ENCODE data around the gene SEC14L6. TPM values are rescaled to one million over a fixed set of nuclear protein-coding genes. Genes with fewer than 3 reads are reported as not detected.
"Not testable (repeated sequence)": the region's sequence is repeated elsewhere in the genome, so short reads cannot be mapped to it uniquely, and the experiment has no call there.

The SEC14L6 gene
- polyA plus RNA-seq, 5 donors, result 2.3 to 3.7 (median 2.5) TPM

DNA sequence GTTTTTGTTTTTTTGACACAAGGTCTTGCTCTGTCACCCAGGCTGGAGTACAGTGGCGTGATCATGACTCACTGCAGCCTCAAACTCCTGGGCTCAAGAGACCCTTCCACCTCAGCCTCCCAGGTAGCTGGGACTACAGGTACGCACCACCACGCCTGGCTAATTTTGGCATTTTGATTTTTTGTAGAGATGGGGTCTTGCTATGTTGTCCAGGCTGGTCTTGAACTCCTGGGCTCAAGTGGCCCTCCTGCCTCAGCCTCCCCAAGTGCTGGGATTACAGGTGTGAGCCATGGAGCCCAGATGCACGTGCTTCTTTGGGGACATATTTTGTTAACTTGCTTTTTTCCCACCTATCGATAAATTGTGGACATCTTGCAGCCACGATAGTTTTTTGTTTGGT lies 20.7 kb upstream of the SEC14L6 start:
- not testable (repeated sequence) for DNase-seq

DNA sequence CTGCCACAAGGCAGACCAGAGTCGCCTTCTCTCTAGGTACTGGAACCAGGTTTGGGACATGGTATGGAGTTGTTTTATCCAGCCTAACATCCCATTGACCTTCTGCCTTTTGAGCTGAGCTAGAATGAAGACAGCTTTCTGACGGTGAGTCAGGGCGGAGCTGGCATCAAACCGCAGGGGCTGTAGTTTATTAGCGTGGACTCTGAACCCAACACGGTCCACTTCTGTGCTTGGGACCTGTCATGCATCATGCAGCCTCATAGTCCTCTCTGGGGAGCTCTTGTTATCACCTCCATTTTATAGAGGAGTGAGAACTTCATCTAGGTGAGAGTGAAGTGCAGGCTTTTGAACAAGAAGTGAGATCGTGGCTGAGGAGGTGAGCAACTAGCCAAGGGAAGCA lies 19.6 kb upstream of the SEC14L6 start:
- no peak for DNase-seq

DNA sequence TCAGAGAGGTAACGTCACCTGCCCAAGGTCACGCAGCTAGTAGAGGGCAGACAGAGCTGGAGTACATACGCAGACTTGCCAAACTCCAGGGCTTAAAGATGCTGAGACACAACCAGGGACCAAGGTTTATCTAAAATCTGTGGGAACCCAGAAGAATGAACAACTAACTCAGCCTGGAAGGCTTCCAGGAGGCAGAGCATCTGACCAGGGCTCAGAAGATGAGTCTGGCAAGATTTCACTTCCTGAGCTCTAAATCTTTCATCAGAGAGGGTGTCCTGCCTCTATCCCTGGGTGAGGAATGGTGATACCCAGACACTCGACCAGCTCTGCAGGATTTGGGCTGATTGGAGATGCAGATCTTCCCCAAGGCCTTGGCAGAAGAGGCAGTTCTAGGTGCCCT lies 18.8 kb upstream of the SEC14L6 start:
- DNase-seq, result no peak

DNA sequence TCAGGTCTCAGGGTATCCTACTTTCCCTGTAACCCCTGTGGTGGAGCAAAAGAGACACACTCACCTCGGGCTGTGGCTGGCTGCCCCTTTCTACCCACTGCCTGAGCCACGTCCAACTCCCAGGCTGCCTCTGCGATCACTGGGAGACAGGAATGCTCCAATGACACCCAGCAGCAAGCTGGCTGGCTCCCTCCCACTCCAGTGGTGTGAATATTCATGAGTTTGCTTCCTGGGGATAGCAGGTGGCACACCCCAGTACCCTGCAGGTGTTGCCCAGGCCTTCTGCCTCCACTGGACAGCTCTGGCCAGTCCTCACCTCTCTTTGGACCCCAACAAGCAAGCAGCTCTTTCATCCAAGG lies 18.2 kb upstream of the SEC14L6 start:
- no peak for DNase-seq

DNA sequence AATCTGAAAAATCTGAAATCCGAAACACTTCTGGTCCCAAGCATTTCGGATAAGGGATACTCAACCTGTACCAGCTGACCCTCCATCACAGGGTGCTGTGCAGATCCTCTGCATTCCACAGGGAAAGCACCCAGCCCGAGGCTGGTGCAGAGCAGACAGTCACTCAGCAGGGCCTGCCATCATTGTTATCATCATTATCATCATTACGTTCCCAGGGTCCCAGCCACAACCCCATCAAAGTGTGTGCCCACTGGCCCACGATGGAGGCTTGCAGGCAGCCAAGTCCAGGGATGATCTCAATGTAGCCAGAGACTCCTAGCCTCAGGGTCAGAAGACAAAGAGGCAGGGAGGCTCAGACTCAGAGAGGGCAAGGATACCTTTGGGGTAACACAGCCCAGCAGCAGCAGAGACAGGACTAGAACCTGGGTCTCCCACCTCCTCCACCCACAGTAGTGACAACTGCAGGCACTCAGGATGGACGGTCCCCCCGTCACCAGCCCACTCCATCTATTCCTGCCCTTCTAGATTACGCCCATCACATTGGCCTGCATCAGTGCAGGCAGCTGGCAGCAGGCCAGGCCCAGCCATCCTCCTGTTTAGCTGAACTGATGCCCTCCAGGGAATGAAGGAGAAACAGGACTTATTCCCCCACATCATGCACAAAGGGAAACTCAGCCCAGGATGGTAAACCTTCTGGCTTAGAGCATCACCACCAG lies 17.7 kb upstream of the SEC14L6 start:
- no peak for DNase-seq

DNA sequence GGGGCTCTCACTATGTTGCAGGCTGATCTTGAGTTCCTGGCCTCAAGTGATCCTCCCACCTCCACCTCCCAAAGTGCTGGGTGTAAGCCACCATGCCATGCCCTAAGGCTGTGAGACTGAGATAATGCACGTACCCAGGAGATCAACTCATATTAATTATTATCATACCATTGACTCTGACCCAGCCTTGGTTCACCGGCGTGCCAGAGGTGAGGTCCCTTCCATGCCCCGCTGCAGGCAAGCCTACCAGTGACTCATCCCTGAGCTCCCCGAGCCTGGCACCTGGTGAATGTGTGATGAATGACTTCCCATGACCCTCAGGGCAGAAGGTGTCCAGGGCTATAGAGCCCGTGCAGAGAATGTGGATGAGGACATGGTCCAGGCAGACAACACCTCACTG lies 15.8 kb upstream of the SEC14L6 start:
- no peak for DNase-seq

DNA sequence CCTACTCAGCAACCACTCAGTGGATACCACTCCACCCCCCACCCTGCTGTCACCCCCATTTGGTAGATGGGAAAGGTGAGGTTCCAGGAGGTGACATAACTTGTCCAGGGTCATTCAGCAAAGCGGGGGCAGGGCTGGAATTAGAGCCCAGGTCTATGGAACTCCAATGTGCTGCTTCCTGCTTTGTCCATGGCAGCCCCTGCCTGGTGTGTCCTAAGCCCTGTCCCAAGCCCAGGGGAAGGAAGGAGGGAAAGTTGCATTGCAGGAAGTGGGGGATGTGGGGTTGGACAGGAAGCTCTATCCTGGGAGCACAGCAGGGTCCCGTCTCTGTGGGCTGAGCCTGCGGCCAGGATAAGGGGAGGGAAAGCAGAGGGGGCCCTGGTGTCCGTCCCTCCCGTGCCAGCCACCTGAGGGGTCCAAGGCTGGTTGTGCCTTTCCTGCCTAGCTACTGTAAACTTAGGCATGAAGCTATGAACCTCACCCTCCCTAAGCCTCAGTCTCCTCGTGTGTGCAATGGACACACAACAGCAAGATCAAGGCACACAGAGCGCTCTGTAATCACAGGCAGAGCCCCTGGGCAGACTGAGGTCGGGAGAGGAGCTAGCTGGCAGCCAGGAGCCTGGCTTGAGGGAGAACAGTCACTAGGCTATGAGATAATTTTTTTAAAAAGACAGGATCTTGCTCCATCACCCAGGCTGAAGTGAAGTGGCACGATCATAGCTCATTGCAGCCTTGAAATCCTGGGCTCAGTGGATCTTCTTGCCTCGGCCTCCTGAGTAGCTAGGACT lies 15.1 kb upstream of the SEC14L6 start:
- no peak for DNase-seq

DNA sequence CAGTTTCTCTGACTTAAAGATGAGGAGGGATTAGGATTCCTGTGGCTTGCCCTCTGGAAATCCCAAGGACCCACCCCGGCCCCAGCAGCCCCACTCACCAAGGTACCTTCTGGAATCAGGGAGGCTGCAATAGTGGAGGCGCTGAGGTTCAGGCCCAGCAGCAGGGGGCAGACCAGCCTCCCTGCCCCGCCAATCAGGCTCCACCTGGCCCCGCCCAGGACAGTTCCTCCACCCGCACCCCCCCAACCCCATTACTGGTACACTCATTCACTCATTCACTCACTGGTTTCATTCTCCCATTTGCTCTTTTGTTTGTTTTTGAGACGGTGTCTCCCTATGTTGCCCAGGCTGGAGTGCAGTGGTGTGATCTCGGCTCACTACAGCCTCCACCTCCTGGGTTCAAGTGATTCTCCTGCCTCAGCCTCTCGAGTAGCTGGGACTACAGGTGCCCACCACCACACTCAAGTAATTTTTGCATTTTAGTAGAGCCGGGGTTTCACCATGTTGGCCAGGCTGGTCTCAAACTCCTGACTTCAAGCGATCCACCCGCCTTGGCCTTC lies 14.2 kb upstream of the SEC14L6 start:
- not testable (repeated sequence) for DNase-seq

DNA sequence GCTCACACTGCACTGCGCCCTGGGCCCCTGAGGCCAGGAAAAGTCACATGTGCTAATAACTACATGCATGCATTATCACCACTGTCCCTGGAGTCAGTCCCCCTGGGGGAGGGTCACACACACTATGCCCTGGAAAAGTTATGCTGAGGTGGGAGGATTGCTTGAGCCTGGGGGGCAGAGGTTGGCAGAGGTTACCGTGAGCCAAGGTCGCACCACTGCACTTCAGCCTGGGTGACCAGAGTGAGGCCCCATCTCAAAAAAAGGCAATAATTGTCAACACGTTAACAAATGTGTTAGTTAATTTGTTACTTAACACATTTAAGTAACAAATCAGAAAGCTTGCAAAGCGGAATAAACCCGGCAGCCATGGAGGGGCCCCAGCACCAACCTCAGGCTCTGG lies 13.3 kb upstream of the SEC14L6 start:
- no peak for DNase-seq

DNA sequence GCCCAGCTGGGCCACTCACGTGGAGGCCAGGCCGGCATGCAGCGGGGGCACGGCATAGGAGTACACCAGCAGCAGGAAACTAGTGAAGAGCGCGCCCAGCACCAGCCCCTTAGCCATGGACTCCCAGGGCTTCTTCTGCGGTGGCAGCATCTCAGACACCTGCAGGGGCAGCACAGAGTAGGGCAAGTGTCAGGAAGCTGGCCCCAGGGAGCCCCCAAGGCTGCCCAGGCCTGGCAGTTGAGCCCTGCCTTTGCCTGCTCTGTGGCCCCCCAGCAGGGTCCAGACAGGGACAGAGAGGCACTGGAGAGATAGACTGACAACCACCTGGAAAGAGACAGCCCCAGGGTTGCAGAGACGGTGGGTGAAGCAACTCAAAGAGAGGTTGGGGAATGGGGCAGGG lies 10.7 kb upstream of the SEC14L6 start:
- no peak for DNase-seq

DNA sequence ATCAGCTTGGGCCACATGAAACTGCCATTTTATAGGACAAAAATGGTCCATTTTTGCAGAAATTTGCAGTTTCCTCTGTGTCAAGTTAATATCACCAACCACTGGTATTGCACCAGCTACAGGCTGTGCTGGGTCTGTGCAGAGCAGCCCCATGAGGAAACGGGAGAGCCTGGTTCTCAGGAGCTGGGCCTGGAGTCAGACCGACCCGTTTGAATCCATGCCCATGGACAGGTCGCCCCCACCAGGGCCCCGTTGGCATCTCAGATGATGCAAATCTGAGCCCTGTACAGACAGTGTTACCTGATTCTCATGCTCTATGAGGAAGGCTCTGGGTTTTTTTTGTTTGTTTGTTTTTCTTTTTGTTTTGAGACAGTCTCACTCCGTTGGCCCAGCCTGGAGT lies 9.8 kb upstream of the SEC14L6 start:
- DNase-seq, result no peak

DNA sequence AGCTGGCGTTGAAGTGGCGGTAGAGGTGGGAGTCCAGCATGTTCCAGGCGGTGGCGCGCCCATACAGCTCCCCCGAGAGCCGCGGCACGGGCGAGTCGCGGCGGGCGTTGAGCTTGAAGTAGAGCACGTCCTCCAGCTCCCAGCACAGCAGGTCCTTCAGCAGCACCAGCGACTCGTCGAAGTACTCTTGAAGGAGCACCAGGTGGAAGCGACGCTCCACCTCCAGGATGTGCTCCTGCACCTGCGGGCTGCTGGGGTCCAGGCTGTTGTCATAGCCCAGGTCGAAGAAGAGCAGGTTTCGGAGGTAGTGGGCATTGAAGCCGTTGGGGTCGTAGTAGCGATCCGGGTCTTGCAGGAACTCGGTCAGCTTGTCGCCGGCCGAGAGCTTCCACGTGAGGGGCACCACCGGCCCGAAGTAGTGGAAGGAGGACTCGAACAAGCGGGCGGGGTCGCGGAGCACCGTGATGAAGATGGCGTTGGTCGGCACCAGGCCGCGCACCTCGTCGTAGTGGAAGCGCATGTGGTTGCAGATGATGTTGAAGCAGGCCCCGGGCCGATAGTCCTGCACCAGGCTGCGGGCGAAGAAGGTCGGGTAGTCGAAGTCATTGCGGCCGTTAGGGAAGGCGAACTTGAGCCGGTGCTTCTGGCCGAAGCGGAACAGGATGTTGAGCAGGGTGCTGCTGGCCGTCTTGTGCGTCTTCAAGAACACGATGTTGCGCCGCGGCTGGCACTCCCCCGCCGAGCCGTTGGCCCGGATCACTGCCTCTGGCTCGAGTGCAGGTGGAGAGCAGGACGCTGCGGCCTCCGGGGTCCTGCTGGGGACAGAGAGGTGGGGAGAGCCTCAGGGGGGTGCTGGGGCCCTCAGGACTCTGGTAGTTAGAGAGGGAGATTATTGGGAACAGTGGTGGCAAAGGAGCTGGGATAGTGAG lies 9.0 kb upstream of the SEC14L6 start:
- no peak for DNase-seq

DNA sequence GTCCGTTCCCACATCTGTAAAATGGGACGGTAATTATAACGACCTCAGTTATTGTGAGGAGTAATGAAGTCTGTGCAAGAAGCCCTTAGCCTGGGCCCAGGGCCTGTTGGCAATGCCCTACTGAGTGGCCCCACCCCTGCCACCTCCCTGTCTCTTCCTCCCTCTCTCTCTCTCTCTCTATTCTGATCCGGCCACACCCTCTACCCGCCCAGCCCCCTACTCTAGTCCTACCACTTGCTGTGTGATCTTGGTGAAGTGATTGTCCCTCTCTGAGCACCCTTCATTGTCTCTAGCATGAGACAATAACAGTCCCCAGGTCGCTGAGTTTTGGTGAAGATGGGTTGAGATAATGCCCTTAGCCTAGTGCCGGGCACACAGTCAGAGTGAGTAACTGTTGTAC lies 7.4 kb upstream of the SEC14L6 start:
- no peak for DNase-seq

DNA sequence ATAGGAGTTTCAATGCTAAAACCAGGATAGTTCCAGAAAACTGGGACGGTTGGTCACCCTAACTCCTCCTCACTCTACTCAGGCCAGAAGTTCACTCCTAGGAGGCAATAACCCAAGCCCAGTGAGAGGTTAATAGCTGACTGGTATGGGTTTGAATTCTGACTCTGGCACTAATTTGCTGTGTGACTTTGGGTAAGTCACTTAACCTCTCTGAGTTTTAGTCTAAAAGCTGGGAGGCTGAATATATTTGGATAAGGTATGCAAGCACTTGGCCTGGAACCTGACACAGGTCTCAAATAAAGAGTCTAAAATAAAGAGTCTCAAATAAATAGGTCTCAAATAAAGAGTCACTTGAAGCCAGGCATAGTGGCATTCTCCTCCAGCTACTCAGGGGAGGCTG lies 6.2 kb upstream of the SEC14L6 start:
- no peak for DNase-seq

DNA sequence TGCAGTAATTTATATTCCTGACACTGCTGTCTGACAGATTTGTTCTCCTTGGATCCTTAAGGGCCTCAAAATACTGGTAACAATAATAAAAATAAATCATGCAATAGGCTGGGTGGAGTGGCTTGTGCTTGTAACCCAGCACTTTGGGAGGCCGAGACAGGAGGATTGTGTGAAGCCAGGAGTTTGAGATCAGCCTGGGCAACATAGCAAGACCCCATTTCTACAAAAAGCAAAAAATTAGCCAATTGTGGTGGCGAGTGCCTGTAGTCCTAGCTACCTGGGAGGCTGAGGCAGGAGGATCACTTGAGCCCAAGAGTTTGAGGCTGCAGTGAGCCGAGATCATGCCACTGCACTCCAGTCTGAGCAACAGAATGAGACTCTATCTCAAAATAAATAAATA lies 5.3 kb upstream of the SEC14L6 start:
- not testable (repeated sequence) for DNase-seq

DNA sequence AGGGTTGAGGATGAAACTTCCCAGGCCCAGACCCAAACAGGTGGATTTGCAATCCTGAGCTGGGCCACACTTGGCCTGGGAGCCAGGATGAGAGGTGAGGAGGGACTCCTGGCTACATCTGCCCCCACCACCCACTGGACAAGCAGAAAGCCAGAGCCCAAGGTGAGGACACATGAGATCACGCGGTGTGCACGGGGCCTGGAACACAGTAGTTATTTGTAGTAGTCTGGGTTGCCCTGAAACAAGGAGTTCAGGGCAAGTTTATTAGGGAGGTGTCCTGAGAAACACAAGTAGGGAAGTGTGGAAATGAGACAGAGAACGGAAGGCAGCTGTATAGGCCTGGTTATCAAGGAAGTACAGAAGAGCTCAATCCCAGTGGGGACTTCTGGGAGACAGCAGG lies 647 bp upstream of the SEC14L6 start:
- no peak for DNase-seq

DNA sequence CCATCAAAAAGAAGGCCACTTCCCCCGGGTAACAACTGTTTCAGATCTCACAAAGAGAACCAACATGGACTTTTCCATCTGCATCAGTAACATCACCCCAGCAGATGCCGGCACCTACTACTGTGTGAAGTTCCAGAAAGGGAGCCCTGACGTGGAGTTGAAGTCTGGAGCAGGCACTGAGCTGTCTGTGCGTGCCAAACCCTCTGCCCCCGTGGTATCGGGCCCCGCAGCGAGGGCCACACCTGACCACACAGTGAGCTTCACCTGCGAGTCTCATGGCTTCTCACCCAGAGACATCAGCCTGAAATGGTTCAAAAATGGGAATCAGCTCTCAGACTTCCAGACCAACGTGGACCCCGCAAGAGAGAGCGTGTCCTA lies 3.7 kb downstream of the SEC14L6 start:
- no peak for DNase-seq

DNA sequence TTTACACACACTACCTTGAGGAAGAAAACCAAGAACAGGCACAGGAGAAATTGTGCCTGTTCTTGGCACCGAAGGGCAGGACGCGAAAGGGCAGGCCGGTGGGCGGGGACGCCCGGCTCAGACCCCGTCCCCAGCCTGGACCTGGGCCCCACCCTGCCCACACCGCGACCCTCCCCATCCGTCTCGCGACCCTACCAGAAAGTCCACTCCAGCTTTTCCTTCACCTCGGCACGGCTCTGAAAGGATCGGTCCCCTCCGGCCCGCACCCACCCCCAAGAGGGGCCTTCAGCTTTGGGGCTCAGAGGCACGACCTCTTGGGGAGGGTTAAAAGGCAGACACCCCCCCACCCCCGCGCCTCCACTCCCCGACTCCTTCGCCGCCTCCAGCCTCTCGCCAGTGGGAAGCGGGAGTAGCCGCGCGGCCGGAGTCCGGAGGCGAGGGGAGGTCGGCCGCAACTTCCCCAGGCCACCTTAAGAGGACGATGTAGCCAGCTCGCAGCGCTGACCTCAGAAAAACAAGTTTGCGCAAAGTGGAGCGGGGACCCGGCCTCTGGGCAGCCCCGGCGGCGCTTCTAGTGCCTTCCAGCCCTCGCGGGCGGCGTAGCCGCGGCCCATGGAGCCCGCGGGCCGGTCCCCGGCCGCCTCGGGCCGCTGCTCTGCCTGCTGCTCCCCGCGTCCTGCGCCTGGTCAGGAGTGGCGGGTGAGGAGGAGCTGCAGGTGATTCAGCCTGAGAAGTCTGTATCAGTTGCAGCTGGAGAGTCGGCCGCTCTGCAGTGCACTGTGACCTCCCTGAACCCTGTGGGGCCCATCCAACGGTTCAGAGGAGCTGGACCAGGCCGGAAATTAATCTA lies 4.4 kb downstream of the SEC14L6 start:
- DNase-seq, result peak in 1 of 2 donors; percentile 6

DNA sequence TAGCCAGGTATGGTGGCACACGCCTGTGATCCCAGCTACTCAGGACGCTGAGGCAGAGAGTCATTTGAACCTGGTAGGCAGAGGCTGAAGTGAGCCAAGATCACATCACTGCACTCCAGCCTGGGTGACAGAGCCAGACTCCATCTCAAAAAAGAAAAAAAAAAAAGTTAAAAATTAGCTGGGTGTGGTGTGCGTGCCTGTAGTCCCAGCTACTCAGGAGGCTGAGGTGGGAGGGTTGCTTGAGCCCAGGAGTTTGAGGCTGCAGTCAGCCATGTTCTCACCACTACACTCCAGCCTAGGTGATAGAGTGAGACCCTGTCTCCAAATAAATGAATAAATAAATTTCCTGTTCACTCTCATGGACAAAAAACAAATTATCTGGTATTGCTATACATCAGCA lies 5.0 kb downstream of the SEC14L6 start:
- not testable (repeated sequence) for DNase-seq

DNA sequence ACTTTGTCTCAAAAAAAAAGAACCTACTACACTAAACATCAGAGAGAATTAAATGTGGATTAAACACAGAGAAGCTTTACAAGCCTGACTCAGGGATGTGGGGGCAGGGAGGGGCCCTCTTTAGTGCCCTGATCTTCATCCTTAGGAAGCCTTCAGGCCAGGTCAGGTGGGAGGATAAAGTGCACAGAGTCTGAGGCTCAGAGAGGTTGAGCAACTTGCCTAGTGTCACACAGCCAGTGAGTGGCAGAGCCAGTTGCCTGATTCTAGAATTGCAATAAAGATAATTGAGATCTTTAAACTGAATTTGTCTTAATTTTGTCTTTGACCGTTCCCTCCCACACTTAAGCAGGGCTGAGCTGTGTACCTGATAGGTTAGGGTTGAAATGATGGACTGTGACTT lies 7.2 kb downstream of the SEC14L6 start:
- no peak for DNase-seq

DNA sequence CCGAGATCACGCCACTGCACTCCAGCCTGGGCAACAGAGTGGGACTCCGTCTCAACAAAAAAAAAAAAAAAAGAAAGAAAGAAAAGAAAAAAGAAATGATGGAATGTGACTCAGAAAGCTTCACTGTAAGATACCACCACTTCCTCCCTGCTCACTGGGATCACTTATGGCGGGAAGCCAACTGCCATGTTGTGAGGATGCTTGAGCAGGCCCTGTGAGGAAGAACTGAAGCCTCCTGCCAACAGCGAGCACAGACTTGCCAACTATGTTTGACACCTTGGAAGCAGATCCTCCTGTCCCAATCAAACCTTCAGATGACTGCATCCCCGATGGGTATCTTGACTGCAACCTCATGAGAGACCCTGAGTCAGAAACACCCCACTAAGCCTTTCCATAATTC lies 8.3 kb downstream of the SEC14L6 start:
- no peak for DNase-seq
